GM04503 (cell line): ENCODE data around the gene DSCAML1.
"Not testable (repeated sequence)": the region's sequence is repeated elsewhere in the genome, so short reads cannot be mapped to it uniquely, and the experiment has no call there.

Experiments
- DNase-seq: peaks from one replicate; pipeline ENCODE4 v3.0.0-alpha.2; 2012; ENCODE audit warnings: low read depth

The DSCAML1 gene

GRCh38 chr11:117465236-117465997 is 331.6 kb downstream of the DSCAML1 start:
- DNase-seq, result no peak

GRCh38 chr11:117464778-117465177 is 332.2 kb downstream of the DSCAML1 start:
- no peak for DNase-seq

DNA sequence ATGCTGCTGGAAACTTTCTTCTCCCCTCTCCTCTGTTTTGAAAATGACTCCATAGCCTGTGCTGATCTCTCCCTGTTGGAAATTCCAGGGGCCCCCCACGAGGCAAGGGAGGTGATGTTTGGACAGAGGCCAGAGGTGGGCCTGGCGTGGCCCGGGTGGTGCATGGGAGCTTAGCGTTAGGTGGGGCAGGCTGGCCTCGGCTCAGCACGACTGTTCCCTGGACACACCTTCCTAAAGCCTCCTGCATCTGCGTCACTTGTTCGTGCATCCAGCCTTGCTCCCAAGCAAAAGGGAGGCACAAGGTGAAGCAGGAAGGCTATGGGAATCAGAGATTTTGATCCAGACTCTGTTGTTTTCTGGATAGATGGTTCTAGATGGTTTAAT is 334.2 kb downstream of the DSCAML1 start:
- no peak for DNase-seq

- no peak for DNase-seq
Observed at GRCh38 chr11:117462183-117462863, 334.7 kb downstream of the DSCAML1 start.

- DNase-seq, result no peak
Observed at GRCh38 chr11:117461396-117462182, 335.4 kb downstream of the DSCAML1 start.

DNA sequence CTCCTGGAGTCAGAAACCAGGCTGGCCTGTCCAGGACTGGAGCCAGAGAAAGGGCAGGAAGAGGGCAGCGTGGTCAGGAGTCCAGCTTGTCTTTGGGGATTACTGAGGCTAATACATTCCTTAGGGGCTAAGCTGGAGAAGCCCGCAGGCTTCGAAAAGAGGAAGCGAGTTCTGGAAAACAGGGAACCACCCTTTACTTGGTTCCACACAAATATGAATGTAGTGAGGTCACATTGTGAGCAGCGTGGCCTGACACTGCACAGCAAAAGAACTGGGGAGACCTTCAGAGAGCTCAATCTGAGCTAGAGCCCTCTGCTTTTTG is 337.1 kb downstream of the DSCAML1 start:
- DNase-seq, result no peak

GRCh38 chr11:117459123-117459978 is 337.7 kb downstream of the DSCAML1 start:
- no peak for DNase-seq

GRCh38 chr11:117458275-117459122 is 338.5 kb downstream of the DSCAML1 start:
- DNase-seq, result no peak

GRCh38 chr11:117457835-117458234 is 339.2 kb downstream of the DSCAML1 start:
- no peak for DNase-seq

- no peak for DNase-seq
Observed at GRCh38 chr11:117457031-117457785, 339.8 kb downstream of the DSCAML1 start.

- not testable (repeated sequence) for DNase-seq
Observed at GRCh38 chr11:117456721-117457029, 340.3 kb downstream of the DSCAML1 start.

DNA sequence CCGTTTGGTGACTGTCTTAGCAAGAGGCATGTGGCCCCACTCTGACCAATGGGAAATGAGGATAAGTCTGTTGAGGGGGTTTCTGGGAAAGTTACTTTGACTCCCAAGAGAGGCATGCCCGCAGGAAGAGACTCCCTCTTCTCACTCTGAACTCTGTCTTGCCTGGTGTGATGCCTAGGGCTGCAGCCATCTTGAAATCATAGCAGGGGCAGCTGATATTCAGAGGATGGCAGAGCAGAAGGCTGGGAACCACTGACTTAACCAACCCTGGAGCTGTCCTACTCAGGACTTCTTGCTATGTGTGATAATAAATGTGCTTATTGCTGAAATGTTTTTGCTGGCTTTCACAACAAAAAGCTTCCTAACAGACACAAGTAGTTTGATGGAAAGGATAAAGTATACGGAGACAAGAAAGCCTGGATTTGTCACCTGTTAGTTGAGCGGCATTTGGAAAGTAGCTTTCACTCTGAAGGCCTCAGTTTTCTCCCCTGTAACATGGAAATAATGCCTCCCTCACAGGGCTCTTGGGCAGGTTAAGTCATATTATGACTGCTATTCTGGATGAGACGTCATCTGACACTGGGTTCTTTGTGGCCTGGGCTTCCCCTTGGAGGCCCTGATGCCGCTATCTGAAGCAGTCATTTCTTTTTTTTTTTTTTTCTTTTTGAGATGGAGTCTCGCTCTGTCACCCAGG is 340.8 kb downstream of the DSCAML1 start:
- no peak for DNase-seq

DNA sequence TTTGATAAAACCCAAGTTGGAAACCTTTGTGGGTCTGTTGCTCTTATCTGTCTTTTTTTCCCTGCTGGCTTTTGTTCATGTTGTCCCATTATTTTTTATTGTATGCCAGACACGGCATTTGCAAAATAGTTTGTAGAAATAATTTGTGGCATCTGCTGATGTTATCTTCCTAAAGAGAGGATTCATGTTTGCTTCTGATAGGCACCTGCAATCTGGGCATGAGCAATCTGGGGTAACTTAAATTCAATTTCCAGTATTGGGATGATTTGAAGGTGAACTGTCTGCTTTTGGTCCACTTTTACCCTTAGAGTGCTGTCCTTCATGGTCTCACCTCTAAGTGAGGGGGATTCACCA is 342.5 kb downstream of the DSCAML1 start:
- DNase-seq, result no peak

DNA sequence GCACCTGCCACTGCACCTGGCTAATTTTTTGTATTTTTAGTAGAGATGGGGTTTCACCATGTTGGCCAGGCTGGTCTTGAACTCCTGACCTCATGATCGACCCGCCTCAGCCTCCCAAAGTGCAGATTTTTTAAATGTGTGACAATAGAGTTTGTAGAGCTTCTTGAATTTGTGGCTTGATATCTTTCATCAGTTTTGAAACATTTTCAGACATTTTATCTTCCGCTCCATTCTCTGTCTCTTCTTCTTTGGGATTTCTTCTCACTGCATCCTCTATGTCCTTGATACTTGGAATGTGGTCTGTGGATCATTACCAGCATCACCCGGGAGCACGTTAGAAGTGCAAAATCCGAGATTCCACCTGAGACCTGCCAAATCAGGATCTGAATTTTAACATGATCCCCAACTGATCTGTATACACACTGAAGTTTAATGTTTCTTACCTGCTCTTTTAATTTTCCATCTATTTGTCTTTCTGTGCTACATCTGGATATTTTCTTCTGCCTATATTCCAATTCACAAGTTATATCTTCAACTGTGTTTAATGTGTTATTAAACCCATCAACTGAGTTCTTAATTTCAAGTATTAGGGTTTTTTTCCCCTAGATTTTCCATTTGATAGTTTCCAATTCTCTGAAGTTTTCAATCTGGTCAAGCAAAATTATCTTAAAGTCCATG is 343.0 kb downstream of the DSCAML1 start:
- no peak for DNase-seq

DNA sequence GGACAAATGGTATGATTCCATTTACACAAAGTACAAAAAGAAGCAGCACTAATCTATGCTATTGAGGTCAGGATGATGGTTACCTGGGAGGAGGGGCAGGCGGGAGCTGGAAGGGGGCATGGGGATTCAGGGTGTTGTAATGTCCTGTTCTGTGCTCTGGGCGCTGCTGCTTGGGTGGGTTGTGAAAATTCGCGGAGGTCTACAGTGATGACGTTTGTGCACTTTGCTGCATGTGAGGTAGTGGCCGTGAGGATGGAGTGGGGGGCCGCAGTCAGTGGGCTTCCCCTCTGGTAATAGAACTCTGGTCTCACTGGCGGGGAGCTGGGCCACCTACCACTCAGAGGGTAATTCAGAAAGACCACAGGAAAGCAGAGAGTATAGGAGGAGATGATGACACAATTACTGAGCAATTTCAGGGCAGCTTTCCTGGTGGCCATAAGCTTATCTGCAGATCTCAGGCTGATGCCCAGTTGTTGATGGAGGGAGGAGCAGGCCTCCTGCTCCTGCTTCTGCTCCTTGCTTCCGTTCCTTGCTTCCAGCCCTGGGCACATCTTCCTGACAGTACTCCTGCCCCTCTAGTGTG is 347.8 kb downstream of the DSCAML1 start:
- no peak for DNase-seq

- no peak for DNase-seq
Observed at GRCh38 chr11:117444711-117445658, 352.0 kb downstream of the DSCAML1 start.

- DNase-seq, result no peak
Observed at GRCh38 chr11:117444256-117444655, 352.8 kb downstream of the DSCAML1 start.
